ENCODE measurements around the gene TAC3.
A peak's percentile ranks its signal among the peaks of the same experiment; 100 is the strongest.
"Not testable (repeated sequence)": the region's sequence is repeated elsewhere in the genome, so short reads cannot be mapped to it uniquely, and the experiment has no call there.

TAC3 gene

GRCh38 chr12:57033431-57033830, 17.1 kb upstream of the TAC3 start:
- DNase-seq: no peak

DNA sequence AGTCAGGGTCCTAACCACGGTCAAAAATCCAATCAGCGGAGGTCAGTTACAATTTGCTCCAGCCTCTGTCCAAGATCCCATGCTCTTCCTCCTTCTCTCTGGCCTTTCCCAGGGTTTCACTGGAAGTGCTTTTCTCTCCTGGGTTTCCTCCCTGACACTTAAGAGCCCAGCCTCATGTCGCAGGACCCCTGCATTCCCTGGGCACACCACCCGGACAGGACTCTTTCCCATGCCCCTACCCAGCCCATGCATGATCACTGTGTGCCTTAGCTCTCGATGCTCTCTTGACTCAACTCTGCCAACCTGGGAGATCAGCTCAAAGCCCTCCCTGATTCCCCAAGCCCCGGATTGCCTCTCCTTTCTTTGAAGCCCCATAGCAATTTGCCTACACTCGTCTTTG, 15.5 kb upstream of the TAC3 start:
- DNase-seq: no peak

- peak; percentile 67 to 73 for DNase-seq
These were observed 14.9 kb upstream of the TAC3 start for GRCh38 chr12:57031138-57031725.

DNA sequence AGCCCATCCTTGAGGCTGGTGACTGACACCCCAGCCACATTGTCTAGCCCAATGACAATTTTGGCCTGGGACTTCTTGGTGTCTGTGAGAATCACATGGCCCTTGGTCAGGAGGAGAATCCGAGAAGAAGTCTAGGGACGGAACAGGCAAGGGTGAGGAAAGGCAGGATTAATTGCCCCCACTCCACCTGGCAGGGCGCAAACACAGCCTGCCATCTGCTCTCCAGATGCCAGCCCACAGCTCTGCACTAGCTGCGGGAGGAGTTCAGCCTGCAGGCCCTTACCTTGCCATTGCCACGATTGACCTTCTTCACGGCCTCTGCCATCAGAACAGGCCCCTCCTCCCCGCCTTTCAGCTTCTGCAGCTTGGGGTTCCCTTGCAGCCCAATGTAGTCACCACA, 13.1 kb upstream of the TAC3 start:
- no peak for DNase-seq

GRCh38 chr12:57027805-57028153, 11.4 kb upstream of the TAC3 start:
- no peak for DNase-seq

GRCh38 chr12:57027011-57027804, 10.9 kb upstream of the TAC3 start:
- DNase-seq: no peak

DNA sequence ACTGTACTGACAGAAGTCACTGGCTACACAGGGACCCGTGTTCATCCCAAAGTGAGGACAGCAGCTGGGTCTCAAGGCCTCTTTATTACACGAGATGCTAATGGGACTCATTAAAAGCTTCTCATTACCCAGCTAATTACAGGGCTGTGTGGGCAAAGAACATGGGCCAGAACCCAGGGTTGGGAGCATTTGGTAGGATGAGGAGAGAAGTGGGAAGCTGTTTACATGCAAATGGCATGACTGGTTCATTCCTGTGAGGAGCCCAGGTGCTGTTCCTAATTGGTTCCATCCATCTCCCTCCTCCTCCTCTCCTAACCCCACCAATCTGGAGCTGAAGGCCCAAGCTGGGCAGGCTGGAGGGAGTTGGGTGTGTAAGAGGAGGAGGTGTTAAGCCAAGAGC, 8.9 kb upstream of the TAC3 start:
- no peak for DNase-seq

- not testable (repeated sequence) for DNase-seq
These were observed 6.0 kb upstream of the TAC3 start for GRCh38 chr12:57022324-57022723.

- DNase-seq: no peak
These were observed 3.8 kb upstream of the TAC3 start for GRCh38 chr12:57019983-57020719.

DNA sequence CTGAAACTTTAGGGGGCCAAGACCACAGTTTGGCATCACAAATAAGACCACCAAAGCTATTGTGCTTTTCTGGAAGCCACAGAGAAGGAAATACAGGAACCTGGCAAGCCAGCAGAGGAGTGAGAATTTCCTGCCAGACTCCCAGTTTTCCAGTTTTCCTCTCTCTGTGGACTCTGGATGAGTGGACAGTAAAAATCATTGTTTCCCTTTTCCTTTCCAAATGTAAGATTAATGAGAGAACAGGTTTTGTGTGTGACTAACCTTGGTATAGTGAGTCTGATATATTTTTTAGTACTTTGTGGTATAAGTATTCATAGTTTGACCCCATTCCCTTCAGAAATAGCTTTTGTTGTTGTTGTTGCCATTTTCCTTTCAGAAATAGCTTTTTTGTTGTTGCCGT, 2.6 kb upstream of the TAC3 start:
- no peak for DNase-seq

DNA sequence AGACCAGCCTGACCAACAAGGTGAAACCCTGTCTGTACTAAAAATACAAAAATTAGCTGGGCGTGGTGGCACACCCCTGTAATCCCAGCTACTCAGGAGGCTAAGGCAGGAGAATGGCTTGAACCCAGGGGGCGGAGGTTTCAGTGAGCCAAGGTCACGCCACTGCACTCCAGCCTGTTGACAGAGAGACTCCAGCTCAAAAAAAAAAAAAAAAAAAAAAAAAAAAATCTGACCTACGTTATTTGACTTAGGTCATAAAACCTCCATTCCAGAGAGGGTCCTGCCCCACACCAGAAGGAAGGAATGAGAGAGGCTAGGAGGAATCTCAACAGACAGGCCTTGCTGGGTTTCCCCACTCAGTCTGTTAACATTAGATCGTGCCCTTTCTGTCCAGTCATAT, 2.0 kb upstream of the TAC3 start:
- DNase-seq: not testable (repeated sequence)

DNA sequence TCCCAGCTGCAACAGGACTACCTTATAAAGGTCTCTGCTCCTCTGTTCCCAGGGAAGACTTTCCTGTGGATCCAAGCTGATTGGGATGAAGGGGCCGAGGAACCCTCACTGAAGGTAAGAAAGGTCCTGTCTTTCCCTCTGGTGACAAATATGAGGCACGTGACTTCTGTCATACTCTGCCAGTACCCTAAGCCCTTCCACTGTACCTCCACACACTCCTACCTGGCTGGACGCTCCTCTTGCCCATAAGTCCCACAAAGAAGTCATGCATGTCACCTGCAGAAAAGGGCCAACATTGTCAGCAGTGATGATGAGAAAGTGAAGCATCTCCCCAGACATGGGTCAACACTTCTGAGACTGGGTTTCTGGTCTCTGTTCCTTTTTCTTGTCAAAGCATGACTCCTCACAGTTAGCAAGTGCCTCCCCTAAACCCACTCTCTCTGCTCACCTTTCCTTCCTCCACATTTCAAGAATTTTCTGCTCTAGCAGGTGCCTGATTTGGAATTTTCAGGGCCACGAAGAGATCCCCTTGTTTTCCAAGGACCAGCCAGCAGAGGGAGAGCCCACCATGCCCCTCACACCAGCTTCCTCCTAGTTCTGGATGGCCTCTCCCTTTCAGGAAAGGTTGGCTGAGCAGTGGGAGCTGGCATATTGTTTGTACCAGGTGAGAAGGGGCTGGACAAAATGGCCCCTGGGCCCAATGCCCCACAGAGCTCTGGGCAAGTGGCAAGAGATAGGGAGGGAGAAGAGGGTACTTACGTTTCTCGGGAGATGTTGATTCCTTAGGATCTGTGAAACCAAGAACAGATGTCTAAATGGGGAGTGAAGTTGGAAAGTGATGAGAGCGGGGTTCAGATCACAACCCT, 3.5 kb downstream of the TAC3 start:
- no peak for DNase-seq

GRCh38 chr12:57011438-57012424, 4.6 kb downstream of the TAC3 start:
- DNase-seq: no peak

- no peak for DNase-seq
These were observed 5.6 kb downstream of the TAC3 start for GRCh38 chr12:57010627-57011247.

DNA sequence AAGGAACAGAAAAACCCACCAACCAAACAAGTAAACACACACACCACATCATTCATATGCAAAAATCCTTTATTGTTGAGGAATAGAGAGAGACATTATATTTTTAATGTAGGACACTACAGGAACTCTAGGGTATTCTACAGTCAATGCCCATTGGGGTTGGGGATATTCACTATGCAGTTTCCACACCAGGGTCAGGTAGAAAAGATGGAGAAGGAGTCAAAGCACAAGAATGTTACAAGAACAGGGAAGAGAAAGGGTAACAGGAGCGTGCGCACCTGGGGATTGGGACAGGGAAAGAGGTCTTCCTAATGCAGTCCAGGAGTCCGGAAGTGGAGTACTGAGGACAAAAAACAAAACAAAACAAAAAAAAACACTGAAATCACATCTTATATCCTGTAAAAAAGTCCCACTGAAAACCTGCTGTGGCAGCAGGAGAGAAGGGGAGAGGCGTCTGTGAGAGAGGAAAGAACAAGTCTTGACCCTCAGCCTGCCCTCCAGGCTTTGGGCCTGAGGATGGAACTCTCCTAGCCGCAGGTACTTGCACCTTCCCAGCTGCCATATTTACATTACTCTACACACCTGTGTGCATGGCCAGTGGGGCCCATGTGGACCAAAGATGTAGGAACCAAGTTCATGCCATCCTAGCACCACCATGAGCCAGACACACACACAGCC, 6.2 kb downstream of the TAC3 start:
- DNase-seq: no peak

GRCh38 chr12:57008178-57008577, 8.2 kb downstream of the TAC3 start:
- DNase-seq: peak; percentile 89 to 96

- no peak for DNase-seq
These were observed 9.4 kb downstream of the TAC3 start for GRCh38 chr12:57006809-57007475.

GRCh38 chr12:57005980-57006808, 10.1 kb downstream of the TAC3 start, which contains the start of gene ZBTB39:
ZBTB39 (minus strand) TSS chr12:57006546; CDS start chr12:57004917, 1,629 bp downstream.
- peak; percentile 52 to 70 for DNase-seq

- DNase-seq: no peak
These were observed 11.7 kb downstream of the TAC3 start for GRCh38 chr12:57004651-57005050.
